Upper lobe of left lung (tissue), 4 donors: ENCODE results near the gene ONECUT3.

Experiments
- CTCF ChIP-seq, 6 experiments: fragments of 450-650 bp in 4 of 6; fragments of 200-600 bp in 2 of 6; sonication (generic) in 2 of 6; IDR thresholded peaks; one replicate each; pipeline ENCODE4 v1.5.1; 2016 to 2019; ENCODE audit warnings: antibody characterized with exemption in 6 of 6
- EP300 ChIP-seq, 4 donors: sonication (generic); formaldehyde crosslinking; IDR thresholded peaks; one replicate each; pipeline ENCODE4 v1.5.1; 2017; ENCODE audit warnings: antibody characterized with exemption in 4 of 4, control low read depth in 2 of 4
- POLR2A ChIP-seq, 4 donors: fragments of 450-650 bp; IDR thresholded peaks; one replicate each; pipeline ENCODE4 v1.5.1; 2016 to 2017; ENCODE audit warnings: antibody characterized with exemption in 4 of 4, mild to moderate bottlenecking in 2 of 4

GRCh38 chr19:1756705-1757465, 3.6 kb downstream of the ONECUT3 start:
- TF ChIP-seq POLR2A (IDR thresholded peaks at IDR 0.05), result no peak
- TF ChIP-seq EP300 (IDR thresholded peaks at IDR 0.05), result no peak
- TF ChIP-seq CTCF (IDR thresholded peaks at IDR 0.05), result no peak
